Prostate gland (tissue), 2 donors: ENCODE measurements around the gene CHCHD3. TPM values are rescaled to one million over a fixed set of nuclear protein-coding genes. Genes with fewer than 3 reads are reported as not detected.
"Not testable (repeated sequence)": the region's sequence is repeated elsewhere in the genome, so short reads cannot be mapped to it uniquely, and the experiment has no call there.

Source experiments
- DNase-seq: peaks from one replicate; pipeline ENCODE4 v3.0.0-alpha.2; 2019; ENCODE audit warnings: low spot score
- H3K27ac ChIP-seq, 2 donors: fragments of 200-600 bp; sonication (generic); 2 replicates each; pipeline ENCODE4 v1.5.1; 2017 to 2019
- H3K27me3 ChIP-seq: fragments of 200-600 bp; sonication (generic); replicated peaks from 2 replicates; pipeline ENCODE4 v1.5.1; 2019; ENCODE audit not compliant: insufficient read depth
- H3K36me3 ChIP-seq, 2 donors: fragments of 200-600 bp; sonication (generic); 1 replicate in 1 of 2; 2 replicates in 1 of 2; pipeline versions ENCODE4 v1.5.1 to v1.8.1; 2017 to 2019
- H3K4me1 ChIP-seq: fragments of 200-600 bp; sonication (generic); replicated peaks from 2 replicates; pipeline ENCODE4 v1.5.1; 2019
- H3K4me3 ChIP-seq, 2 donors: fragments of 200-600 bp; sonication (generic); 2 replicates each; pipeline ENCODE4 v1.5.1; 2017 to 2019
- H3K9me3 ChIP-seq: fragments of 200-600 bp; sonication (generic); 2 replicates; pipeline ENCODE4 v1.5.1; 2017
- CTCF ChIP-seq, 4 experiments: fragments of 200-600 bp in 2 of 4; fragments of 450-650 bp in 2 of 4; sonication (generic) in 2 of 4; IDR thresholded peaks; 1 replicate in 3 of 4; 2 replicates in 1 of 4; pipeline ENCODE4 v1.5.1; 2016 to 2019; ENCODE audit warnings: antibody characterized with exemption in 4 of 4, mild to moderate bottlenecking in 2 of 4, moderate library complexity in 2 of 4
- POLR2A ChIP-seq: fragments of 450-650 bp; IDR thresholded peaks from one replicate; pipeline ENCODE4 v1.6.1; 2016; ENCODE audit warnings: antibody characterized with exemption, mild to moderate bottlenecking
- POLR2AphosphoS5 ChIP-seq: sonication (generic); formaldehyde crosslinking; IDR thresholded peaks from one replicate; pipeline ENCODE4 v1.6.1; 2017; ENCODE audit warnings: antibody characterized with exemption
- WGBS: methylation state at CpG from one replicate; pipeline ENCODE4 v1.1.5; 2018; 5-methylcytosine and 5-hydroxymethylcytosine counted together
- intact Hi-C: fragments of 100-400 bp; cut with DNase I; formaldehyde crosslinking; loops from one replicate; pipeline ENCODE4 v1.14.2; 2022
- total RNA-seq, 2 donors: library from RNA; depleted of rRNA; stranded (reverse); fragments of >200 nt; gene quantifications; one replicate each; pipeline ENCODE4 v1.1.0, GENCODE V29; 2016

Gene CHCHD3
- total RNA-seq, 2 donors from 2014 or later: 33.2 to 40.9 TPM

DNA sequence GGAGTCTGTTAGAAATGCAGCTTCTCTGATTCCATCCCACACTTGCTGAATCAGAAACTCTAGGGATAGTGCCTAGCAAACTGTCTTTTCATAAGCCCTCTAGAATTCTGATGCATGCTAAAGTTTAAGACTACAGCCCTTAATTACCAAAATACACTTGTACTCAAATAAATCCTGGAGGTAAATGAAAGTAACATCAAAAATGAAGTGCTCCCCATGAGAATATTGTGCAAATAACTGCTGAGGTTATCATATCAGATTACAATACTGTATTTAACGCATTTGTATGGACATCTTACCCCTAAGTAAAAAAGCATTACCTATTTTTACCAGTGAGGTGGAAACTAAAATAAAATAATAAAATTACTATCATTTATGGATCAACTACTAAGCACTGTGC, 104.7 kb downstream of the CHCHD3 start:
- no peaks in the 10 kb centered on the region for H3K36me3 ChIP-seq
- WGBS: 89% methylated on average over 1 of the region's 1 CpG
- no peaks in the 10 kb centered on the region for H3K9me3 ChIP-seq
- TF ChIP-seq CTCF (IDR thresholded peaks at IDR 0.05) (no peak), POLR2A (no peak), POLR2AphosphoS5 (no peak)
- no peaks in the 10 kb centered on the region for H3K4me1 ChIP-seq
- DNase-seq: no peak
- intact Hi-C loops: no loop called here
- no peak overlapping the region for H3K27ac ChIP-seq
- no peaks in the 10 kb centered on the region for H3K27me3 ChIP-seq
- H3K4me3 ChIP-seq: no peak overlapping the region

GRCh38 chr7:132972745-132973144, 109.1 kb downstream of the CHCHD3 start:
- no peak for DNase-seq
- TF ChIP-seq CTCF (IDR thresholded peaks at IDR 0.05): no peak
- no peak for TF ChIP-seq POLR2AphosphoS5
- TF ChIP-seq POLR2A: no peak
- Histone ChIP-seq H3K27ac (no peak overlapping the region), H3K36me3 (no peaks in the 10 kb centered on the region), H3K9me3 (no peaks in the 10 kb centered on the region), H3K4me1 (no peaks in the 10 kb centered on the region), H3K4me3 (no peak overlapping the region), H3K27me3 (no peaks in the 10 kb centered on the region)
- intact Hi-C loops: no loop called here
- 58% methylated on average over 1 of the region's 1 CpG for WGBS

DNA sequence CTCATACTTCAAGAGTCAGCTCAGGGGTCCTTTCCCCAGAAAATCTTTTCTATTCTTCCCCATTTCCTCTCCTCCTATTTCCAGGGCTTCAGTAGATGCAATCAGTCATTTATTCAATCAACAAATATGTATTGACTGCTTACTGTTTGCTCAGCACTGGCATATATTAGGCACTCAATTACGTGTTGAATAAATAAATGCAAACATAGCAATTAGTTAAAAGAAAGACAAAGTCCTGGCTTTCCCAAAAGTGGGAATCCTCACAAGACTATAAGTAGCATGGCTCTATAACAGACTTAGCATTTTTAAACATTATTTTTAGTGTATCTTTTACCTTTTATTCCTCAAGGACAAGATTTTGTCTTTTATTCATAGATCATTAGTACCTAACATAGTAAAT, 111.6 kb downstream of the CHCHD3 start:
- Histone ChIP-seq H3K27me3 (no peaks in the 10 kb centered on the region), H3K4me3 (no peak overlapping the region), H3K27ac (no peak overlapping the region), H3K36me3 (no peaks in the 10 kb centered on the region), H3K9me3 (no peaks in the 10 kb centered on the region), H3K4me1 (no peaks in the 10 kb centered on the region)
- 88% methylated on average over 1 of the region's 1 CpG for WGBS
- TF ChIP-seq POLR2A (no peak), POLR2AphosphoS5 (no peak), CTCF (IDR thresholded peaks at IDR 0.05) (no peak)
- DNase-seq: no peak
- intact Hi-C loops: no loop called here

GRCh38 chr7:132969520-132969919, 112.4 kb downstream of the CHCHD3 start:
- intact Hi-C loops: no loop called here
- no peaks in the 10 kb centered on the region for H3K36me3 ChIP-seq
- H3K27ac ChIP-seq: no peak overlapping the region
- H3K4me1 ChIP-seq: no peaks in the 10 kb centered on the region
- no peaks in the 10 kb centered on the region for H3K9me3 ChIP-seq
- 100% methylated on average over 1 of the region's 1 CpG for WGBS
- H3K4me3 ChIP-seq: no peak overlapping the region
- no peak for DNase-seq
- TF ChIP-seq CTCF (IDR thresholded peaks at IDR 0.05): no peak
- no peak for TF ChIP-seq POLR2A
- no peak for TF ChIP-seq POLR2AphosphoS5
- no peaks in the 10 kb centered on the region for H3K27me3 ChIP-seq

DNA sequence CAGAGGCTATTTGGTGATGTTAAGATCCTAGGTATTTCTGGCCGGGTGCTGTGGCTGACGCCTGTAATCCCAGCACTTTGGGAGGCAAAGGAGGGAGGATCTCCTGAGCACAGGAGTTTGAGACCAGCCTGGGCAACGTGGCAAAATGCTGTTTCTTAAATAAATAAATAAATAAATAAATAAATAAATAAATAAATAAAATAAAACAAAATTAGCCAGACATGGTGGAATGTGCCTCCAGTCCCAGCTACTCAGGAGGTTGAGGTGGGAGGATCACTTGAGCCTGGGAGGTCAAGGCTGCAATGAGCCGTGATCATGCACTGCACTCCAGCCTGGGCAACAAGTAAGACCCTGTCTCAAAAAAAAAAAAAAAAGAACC, 114.4 kb downstream of the CHCHD3 start:
- H3K27me3 ChIP-seq, H3K9me3 ChIP-seq, H3K4me3 ChIP-seq, intact Hi-C loops, H3K27ac ChIP-seq, H3K4me1 ChIP-seq, DNase-seq, H3K36me3 ChIP-seq: not testable (repeated sequence)
- WGBS: 94% methylated on average over 4 of the region's 4 CpGs
